Right lobe of liver (tissue), 6 donors: ENCODE measurements around the gene SUCLG2. TPM values are rescaled to one million over a fixed set of nuclear protein-coding genes. Genes with fewer than 3 reads are reported as not detected.

Source experiments
- ATAC-seq, 4 donors: fragments of 200-7000 bp; cut with Tn5 transposase; one replicate each; pipeline ENCODE4 v1.9.1; 2020; ENCODE audit warnings: mild to moderate bottlenecking in 4 of 4, moderate library complexity in 4 of 4
- DNase-seq, 3 donors: peaks; one replicate each; pipeline ENCODE4 v3.0.0-alpha.2; 2020
- H3K27ac ChIP-seq, 3 donors: fragments of 200-600 bp; one replicate each; pipeline ENCODE4 v1.8.0; 2022
- H3K27me3 ChIP-seq, 2 donors: fragments of 200-600 bp; one replicate each; pipeline ENCODE4 v1.8.0; 2022
- H3K36me3 ChIP-seq, 4 donors: fragments of 200-600 bp; sonication (generic) in 1 of 4; one replicate each; pipeline versions ENCODE4 v1.5.1 to v1.8.0; 2017 to 2022; ENCODE audit warnings: control low read depth in 1 of 4
- H3K4me1 ChIP-seq, 4 donors: fragments of 200-600 bp; sonication (generic) in 1 of 4; one replicate each; pipeline versions ENCODE4 v1.5.1 to v1.8.0; 2017 to 2022; ENCODE audit warnings: control low read depth in 1 of 4
- H3K4me3 ChIP-seq, 3 donors: fragments of 200-600 bp; one replicate each; pipeline ENCODE4 v1.8.0; 2022
- H3K9me3 ChIP-seq, 4 donors: fragments of 200-600 bp; sonication (generic) in 1 of 4; one replicate each; pipeline versions ENCODE4 v1.5.1 to v1.8.0; 2017 to 2022; ENCODE audit warnings: control low read depth in 1 of 4
- POLR2A ChIP-seq: fragments of 450-650 bp; IDR thresholded peaks from one replicate; pipeline ENCODE4 v1.6.1; 2017; ENCODE audit warnings: antibody characterized with exemption, mild to moderate bottlenecking
- WGBS: methylation state at CpG from one replicate; pipeline ENCODE4 v1.1.6; 2018; ENCODE audit warnings: low coverage, low lambda C conversion rate; ENCODE audit not compliant: insufficient coverage; ENCODE audit errors: missing lambda C conversion rate; 5-methylcytosine and 5-hydroxymethylcytosine counted together
- intact Hi-C, 2 donors: fragments of 100-400 bp; cut with DNase I; formaldehyde crosslinking; loops; one replicate each; pipeline versions ENCODE4 v1.11.2 to v1.14.1; 2022
- total RNA-seq, 6 experiments: library from RNA; depleted of rRNA in 2 of 6; stranded (reverse); fragments of >200 nt in 2 of 6; fragmentation: NEBNext Ultra II Directional in 3 of 6; extraction: Animal tissue kit (Norgen Biotek cat#: 25700) in 3 of 6; gene quantifications; one replicate each; pipeline versions ENCODE4 v1.1.0 to v1.2.4, GENCODE V29; 2016 to 2023
- TF ChIP-seq, protein P1 (sequence below), 4 donors: fragments of 200-600 bp in 3 of 4; fragments of 450-650 bp in 1 of 4; IDR thresholded peaks; one replicate each; pipeline versions ENCODE4 v1.5.1 to v1.8.0; 2016 to 2022; ENCODE audit warnings: antibody characterized with exemption in 4 of 4, mild to moderate bottlenecking in 2 of 4
- donor health status: DM: no; HTN: yes; CAD: no.
- donor health status: DM: no; HTN: no; CAD: no.
- donor health status: DM: no; HTN: no; CAD: no.
- donor health status: DM: no; HTN: yes; CAD: no.
- donor health status: DM: no; HTN: yes; CAD: no.

SUCLG2 gene
- total RNA-seq, 6 experiments from 2014 or later = 138 to 167 (median 158) TPM

DNA sequence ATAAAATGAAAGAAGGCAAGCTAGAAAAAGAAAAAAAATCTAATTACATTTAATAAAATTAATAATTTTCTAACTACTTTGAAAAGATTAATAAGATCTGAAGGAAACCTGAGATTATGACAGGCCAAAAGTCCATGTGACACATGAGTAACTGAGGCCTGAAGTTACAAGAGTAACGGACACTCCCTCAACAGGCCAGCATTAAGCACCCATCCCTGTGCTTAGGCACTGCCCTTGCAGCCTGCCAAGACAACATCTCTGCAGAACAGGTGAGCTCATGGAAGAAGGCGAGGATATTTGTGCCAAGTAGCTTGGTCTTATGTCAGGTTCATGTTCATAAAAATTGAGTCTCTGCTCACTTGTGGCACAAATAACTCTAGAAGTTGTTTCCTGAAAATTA is 31.8 kb downstream of the SUCLG2 start:
- intact Hi-C loops = no loop called here
- WGBS = 100% methylated on average over 2 of the region's 2 CpGs
- H3K4me1 ChIP-seq = peaks cover 0 to 13% (median 5%) of the 10 kb centered on the region in 4 donors
- DNase-seq = no peak
- H3K27me3 ChIP-seq = no peaks in the 10 kb centered on the region
- TF ChIP-seq, protein P1, sequence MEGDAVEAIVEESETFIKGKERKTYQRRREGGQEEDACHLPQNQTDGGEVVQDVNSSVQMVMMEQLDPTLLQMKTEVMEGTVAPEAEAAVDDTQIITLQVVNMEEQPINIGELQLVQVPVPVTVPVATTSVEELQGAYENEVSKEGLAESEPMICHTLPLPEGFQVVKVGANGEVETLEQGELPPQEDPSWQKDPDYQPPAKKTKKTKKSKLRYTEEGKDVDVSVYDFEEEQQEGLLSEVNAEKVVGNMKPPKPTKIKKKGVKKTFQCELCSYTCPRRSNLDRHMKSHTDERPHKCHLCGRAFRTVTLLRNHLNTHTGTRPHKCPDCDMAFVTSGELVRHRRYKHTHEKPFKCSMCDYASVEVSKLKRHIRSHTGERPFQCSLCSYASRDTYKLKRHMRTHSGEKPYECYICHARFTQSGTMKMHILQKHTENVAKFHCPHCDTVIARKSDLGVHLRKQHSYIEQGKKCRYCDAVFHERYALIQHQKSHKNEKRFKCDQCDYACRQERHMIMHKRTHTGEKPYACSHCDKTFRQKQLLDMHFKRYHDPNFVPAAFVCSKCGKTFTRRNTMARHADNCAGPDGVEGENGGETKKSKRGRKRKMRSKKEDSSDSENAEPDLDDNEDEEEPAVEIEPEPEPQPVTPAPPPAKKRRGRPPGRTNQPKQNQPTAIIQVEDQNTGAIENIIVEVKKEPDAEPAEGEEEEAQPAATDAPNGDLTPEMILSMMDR (IDR thresholded peaks at IDR 0.05) = no peak
- TF ChIP-seq POLR2A = no peak
- H3K36me3 ChIP-seq = peaks cover 0 to 5% (median 0%) of the 10 kb centered on the region in 4 donors
- no peak overlapping the region for H3K27ac ChIP-seq
- no peak overlapping the region for H3K4me3 ChIP-seq
- H3K9me3 ChIP-seq = no peaks in the 10 kb centered on the region
- ATAC-seq = no peak

DNA sequence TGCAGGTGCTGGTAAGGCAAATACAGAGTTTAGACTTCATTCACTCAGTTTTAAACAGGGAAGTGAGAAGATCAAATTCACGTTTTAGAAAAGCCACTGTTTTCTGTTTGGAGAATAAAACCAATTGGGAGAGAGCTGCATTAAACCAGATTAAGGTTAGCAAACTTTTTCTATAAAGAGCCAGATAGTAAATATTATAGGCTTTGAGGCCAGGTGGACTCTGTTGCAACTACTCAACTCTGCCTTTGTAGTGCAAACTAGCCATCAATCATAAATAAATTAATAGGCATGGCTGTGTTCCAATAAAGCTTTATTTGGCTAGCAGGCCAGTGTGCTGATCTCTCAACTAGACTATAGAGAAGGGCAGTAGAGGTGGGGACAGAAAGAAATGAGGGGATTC is 33.5 kb downstream of the SUCLG2 start:
- H3K4me3 ChIP-seq = no peak overlapping the region
- H3K9me3 ChIP-seq = no peaks in the 10 kb centered on the region
- DNase-seq (no peak), ATAC-seq (peak in 2 of 4 donors; percentile 10 to 32)
- WGBS = 8% methylated on average over 1 of the region's 1 CpG
- no peak overlapping the region for H3K27ac ChIP-seq
- H3K27me3 ChIP-seq = no peaks in the 10 kb centered on the region
- TF ChIP-seq POLR2A = no peak
- TF ChIP-seq, protein P1 (IDR thresholded peaks at IDR 0.05) = no peak
- H3K4me1 ChIP-seq = peaks cover 0 to 13% (median 5%) of the 10 kb centered on the region in 4 donors
- intact Hi-C loops = no loop called here
- H3K36me3 ChIP-seq = peaks cover 0 to 5% (median 2%) of the 10 kb centered on the region in 4 donors

DNA sequence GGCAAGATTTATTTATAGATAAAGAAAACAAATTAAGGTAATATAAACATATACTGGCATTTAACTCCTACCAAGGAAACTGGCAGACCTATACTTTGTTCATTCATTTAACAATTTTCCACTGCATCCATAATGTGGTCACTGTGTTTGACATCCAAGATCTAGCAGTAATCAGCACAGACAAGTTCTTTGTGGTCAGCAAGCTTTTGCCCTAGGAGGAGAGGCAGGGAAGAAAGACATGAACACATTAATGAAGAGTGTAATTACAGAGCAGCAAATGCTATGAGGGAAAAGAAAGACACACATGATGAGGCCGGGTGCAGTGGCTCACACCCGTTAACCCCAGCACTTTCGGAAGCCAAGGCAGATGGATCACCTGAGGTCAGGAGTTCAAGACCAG is 34.4 kb downstream of the SUCLG2 start:
- H3K9me3 ChIP-seq = no peaks in the 10 kb centered on the region
- H3K4me1 ChIP-seq = peaks cover 0 to 9% (median 3%) of the 10 kb centered on the region in 4 donors
- no peak for DNase-seq
- peaks cover 0 to 5% (median 2%) of the 10 kb centered on the region in 4 donors for H3K36me3 ChIP-seq
- no peak overlapping the region for H3K27ac ChIP-seq
- H3K27me3 ChIP-seq = no peaks in the 10 kb centered on the region
- no peak overlapping the region for H3K4me3 ChIP-seq
- ATAC-seq = no peak
- intact Hi-C loops = no loop called here
- no peak for TF ChIP-seq POLR2A
- TF ChIP-seq, protein P1 (IDR thresholded peaks at IDR 0.05) = no peak
- 95% methylated on average over 3 of the region's 3 CpGs for whole genome bisulfite sequencing

DNA sequence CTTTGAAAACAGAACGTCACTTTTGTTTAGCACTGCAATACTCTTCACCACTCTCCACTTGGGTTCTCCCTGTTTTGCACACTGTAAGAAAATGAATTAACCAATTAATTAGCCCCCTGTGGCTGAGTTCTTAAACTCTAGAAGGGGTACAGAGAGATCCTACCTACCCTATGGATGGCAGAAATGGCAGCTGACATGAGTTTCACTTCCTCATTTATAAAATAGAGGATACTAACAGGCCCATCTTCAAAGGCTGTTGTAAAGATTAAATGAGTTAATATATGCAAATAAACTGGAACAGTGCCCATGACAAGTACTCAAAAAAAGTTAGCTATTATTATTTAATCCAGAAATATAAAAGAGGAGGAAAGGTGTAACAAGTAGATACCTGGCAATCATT is 36.9 kb downstream of the SUCLG2 start:
- DNase-seq (no peak), ATAC-seq (no peak)
- no peaks in the 10 kb centered on the region for H3K27me3 ChIP-seq
- peaks cover 0 to 4% (median 0%) of the 10 kb centered on the region in 4 donors for H3K36me3 ChIP-seq
- intact Hi-C loops = no loop called here
- no peaks in the 10 kb centered on the region for H3K9me3 ChIP-seq
- WGBS = 100% methylated on average over 1 of the region's 1 CpG
- H3K4me3 ChIP-seq = no peak overlapping the region
- TF ChIP-seq, protein P1 (IDR thresholded peaks at IDR 0.05) = no peak
- TF ChIP-seq POLR2A = no peak
- no peak overlapping the region for H3K27ac ChIP-seq
- H3K4me1 ChIP-seq = peaks cover 0 to 14% (median 0%) of the 10 kb centered on the region in 4 donors

DNA sequence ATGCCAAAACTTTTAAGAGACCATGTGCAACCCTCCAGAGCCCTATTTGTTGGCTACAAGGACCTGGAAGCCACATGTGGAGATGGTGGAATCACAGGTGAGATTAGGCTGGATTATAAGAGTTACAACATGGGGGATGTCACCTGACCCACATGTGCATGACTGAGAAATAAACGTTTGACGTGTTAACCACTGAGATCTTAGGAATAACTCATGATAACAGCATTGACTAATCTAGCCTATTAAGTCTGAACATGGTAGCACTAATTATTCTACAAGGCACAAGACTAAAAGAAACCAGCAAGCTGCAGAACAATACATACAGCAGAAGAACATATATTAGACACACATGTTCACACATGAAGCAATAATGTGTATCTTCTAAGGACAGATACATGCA is 38.4 kb downstream of the SUCLG2 start:
- intact Hi-C loops = no loop called here
- no peak for DNase-seq
- H3K9me3 ChIP-seq = no peaks in the 10 kb centered on the region
- TF ChIP-seq, protein P1 (IDR thresholded peaks at IDR 0.05) = no peak
- TF ChIP-seq POLR2A = no peak
- no peak overlapping the region for H3K4me3 ChIP-seq
- H3K27ac ChIP-seq = no peak overlapping the region
- WGBS = 67% methylated on average over 2 of the region's 2 CpGs
- ATAC-seq = no peak
- H3K36me3 ChIP-seq = peaks cover 0 to 4% (median 0%) of the 10 kb centered on the region in 4 donors
- peaks cover 0 to 14% (median 0%) of the 10 kb centered on the region in 4 donors for H3K4me1 ChIP-seq
- no peaks in the 10 kb centered on the region for H3K27me3 ChIP-seq
